ENCODE data around the gene ATP6V0D1.

The ATP6V0D1 gene

GRCh38 chr16:67407176-67407787 lies 73.7 kb downstream of the ATP6V0D1 start:
- no peak for TF ChIP-seq CTCF (IDR thresholded peaks at IDR 0.05)
- no peaks in the 10 kb centered on the region for H3K9me3 ChIP-seq
- no peaks in the 10 kb centered on the region for H3K27me3 ChIP-seq
- no peaks in the 10 kb centered on the region for H3K36me3 ChIP-seq
- H3K4me1 ChIP-seq (ENCODE audit: control insufficient read depth in 1 of 2, insufficient read depth in 1 of 2, low read depth in 1 of 2, low read length in 1 of 2) = no peaks in the 10 kb centered on the region
- H3K27ac ChIP-seq = no peak overlapping the region
- no peak overlapping the region for H3K4me3 ChIP-seq (ENCODE audit: low read depth in 1 of 2, low read length in 1 of 2)

- TF ChIP-seq CTCF (IDR thresholded peaks at IDR 0.05) = no peak
- Histone ChIP-seq H3K4me1 (ENCODE audit: control insufficient read depth in 1 of 2, insufficient read depth in 1 of 2, low read depth in 1 of 2, low read length in 1 of 2) (no peaks in the 10 kb centered on the region), H3K27ac (no peak overlapping the region), H3K9me3 (no peaks in the 10 kb centered on the region), H3K27me3 (no peaks in the 10 kb centered on the region), H3K36me3 (no peaks in the 10 kb centered on the region), H3K4me3 (ENCODE audit: low read depth in 1 of 2, low read length in 1 of 2) (no peak overlapping the region)
These were observed 74.6 kb downstream of the ATP6V0D1 start for GRCh38 chr16:67406111-67406971.

GRCh38 chr16:67405336-67405735 lies 75.6 kb downstream of the ATP6V0D1 start:
- no peaks in the 10 kb centered on the region for H3K9me3 ChIP-seq
- no peak overlapping the region for H3K4me3 ChIP-seq (ENCODE audit: low read depth in 1 of 2, low read length in 1 of 2)
- H3K36me3 ChIP-seq = no peaks in the 10 kb centered on the region
- no peak for TF ChIP-seq CTCF (IDR thresholded peaks at IDR 0.05)
- no peaks in the 10 kb centered on the region for H3K4me1 ChIP-seq (ENCODE audit: control insufficient read depth in 1 of 2, insufficient read depth in 1 of 2, low read depth in 1 of 2, low read length in 1 of 2)
- no peaks in the 10 kb centered on the region for H3K27me3 ChIP-seq
- no peak overlapping the region for H3K27ac ChIP-seq

- no peak overlapping the region for H3K27ac ChIP-seq
- H3K36me3 ChIP-seq = no peaks in the 10 kb centered on the region
- no peaks in the 10 kb centered on the region for H3K4me1 ChIP-seq (ENCODE audit: control insufficient read depth in 1 of 2, insufficient read depth in 1 of 2, low read depth in 1 of 2, low read length in 1 of 2)
- no peaks in the 10 kb centered on the region for H3K27me3 ChIP-seq
- H3K4me3 ChIP-seq (ENCODE audit: low read depth in 1 of 2, low read length in 1 of 2) = no peak overlapping the region
- no peak for TF ChIP-seq CTCF (IDR thresholded peaks at IDR 0.05)
- no peaks in the 10 kb centered on the region for H3K9me3 ChIP-seq
These were observed 76.2 kb downstream of the ATP6V0D1 start for GRCh38 chr16:67404740-67405226.

GRCh38 chr16:67403976-67404555 lies 76.9 kb downstream of the ATP6V0D1 start:
- TF ChIP-seq CTCF (IDR thresholded peaks at IDR 0.05) = no peak
- Histone ChIP-seq H3K27me3 (peaks cover 5% of the 10 kb centered on the region), H3K4me3 (ENCODE audit: low read depth in 1 of 2, low read length in 1 of 2) (no peak overlapping the region), H3K27ac (no peak overlapping the region), H3K4me1 (ENCODE audit: control insufficient read depth in 1 of 2, insufficient read depth in 1 of 2, low read depth in 1 of 2, low read length in 1 of 2) (peaks cover 0 to 3% of the 10 kb centered on the region in 2 experiments), H3K9me3 (no peaks in the 10 kb centered on the region), H3K36me3 (no peaks in the 10 kb centered on the region)
